Measurements from ENCODE around the gene CHRNA9. TPM values are rescaled to one million over a fixed set of nuclear protein-coding genes. Genes with fewer than 3 reads are reported as not detected.

The CHRNA9 gene
- total and polyA plus RNA-seq, 2 of the 13 experiments (the other 11 are each of a cell fraction or from before 2014, with no cell fraction given) = not detected

- TF ChIP-seq, protein P1, sequence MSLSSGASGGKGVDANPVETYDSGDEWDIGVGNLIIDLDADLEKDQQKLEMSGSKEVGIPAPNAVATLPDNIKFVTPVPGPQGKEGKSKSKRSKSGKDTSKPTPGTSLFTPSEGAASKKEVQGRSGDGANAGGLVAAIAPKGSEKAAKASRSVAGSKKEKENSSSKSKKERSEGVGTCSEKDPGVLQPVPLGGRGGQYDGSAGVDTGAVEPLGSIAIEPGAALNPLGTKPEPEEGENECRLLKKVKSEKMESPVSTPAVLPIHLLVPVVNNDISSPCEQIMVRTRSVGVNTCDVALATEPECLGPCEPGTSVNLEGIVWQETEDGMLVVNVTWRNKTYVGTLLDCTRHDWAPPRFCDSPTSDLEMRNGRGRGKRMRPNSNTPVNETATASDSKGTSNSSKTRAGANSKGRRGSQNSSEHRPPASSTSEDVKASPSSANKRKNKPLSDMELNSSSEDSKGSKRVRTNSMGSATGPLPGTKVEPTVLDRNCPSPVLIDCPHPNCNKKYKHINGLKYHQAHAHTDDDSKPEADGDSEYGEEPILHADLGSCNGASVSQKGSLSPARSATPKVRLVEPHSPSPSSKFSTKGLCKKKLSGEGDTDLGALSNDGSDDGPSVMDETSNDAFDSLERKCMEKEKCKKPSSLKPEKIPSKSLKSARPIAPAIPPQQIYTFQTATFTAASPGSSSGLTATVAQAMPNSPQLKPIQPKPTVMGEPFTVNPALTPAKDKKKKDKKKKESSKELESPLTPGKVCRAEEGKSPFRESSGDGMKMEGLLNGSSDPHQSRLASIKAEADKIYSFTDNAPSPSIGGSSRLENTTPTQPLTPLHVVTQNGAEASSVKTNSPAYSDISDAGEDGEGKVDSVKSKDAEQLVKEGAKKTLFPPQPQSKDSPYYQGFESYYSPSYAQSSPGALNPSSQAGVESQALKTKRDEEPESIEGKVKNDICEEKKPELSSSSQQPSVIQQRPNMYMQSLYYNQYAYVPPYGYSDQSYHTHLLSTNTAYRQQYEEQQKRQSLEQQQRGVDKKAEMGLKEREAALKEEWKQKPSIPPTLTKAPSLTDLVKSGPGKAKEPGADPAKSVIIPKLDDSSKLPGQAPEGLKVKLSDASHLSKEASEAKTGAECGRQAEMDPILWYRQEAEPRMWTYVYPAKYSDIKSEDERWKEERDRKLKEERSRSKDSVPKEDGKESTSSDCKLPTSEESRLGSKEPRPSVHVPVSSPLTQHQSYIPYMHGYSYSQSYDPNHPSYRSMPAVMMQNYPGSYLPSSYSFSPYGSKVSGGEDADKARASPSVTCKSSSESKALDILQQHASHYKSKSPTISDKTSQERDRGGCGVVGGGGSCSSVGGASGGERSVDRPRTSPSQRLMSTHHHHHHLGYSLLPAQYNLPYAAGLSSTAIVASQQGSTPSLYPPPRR (CRISPR knock-in tag; IDR thresholded peaks at IDR 0.05; ENCODE audit: borderline replicate concordance) = no peak
- TF ChIP-seq POGK (CRISPR knock-in tag; conservative IDR thresholded peaks at IDR 0.05) (no peak), RFX1 (IDR thresholded peaks at IDR 0.05) (no peak), PREB (CRISPR knock-in tag; IDR thresholded peaks at IDR 0.05) (no peak), NR2F1 (CRISPR knock-in tag; IDR thresholded peaks at IDR 0.05) (no peak), SMAD3 (CRISPR knock-in tag; IDR thresholded peaks at IDR 0.05) (0 out of 2 replicates have a peak, but pooled peaks have one; percentile 19), FOXO4 (CRISPR knock-in tag; conservative IDR thresholded peaks at IDR 0.05) (no peak), RBM39 (IDR thresholded peaks at IDR 0.05; ENCODE audit: low read depth, low read length, poor library complexity, severe bottlenecking) (no peak), SKIL (CRISPR knock-in tag; IDR thresholded peaks at IDR 0.05; ENCODE audit: borderline replicate concordance) (no peak), ZNF777 (CRISPR knock-in tag; IDR thresholded peaks at IDR 0.05) (no peak), DMTF1 (CRISPR knock-in tag; IDR thresholded peaks at IDR 0.05) (no peak), DMAP1 (CRISPR knock-in tag; IDR thresholded peaks at IDR 0.05) (no peak), RXRB (CRISPR knock-in tag; IDR thresholded peaks at IDR 0.05; ENCODE audit: borderline replicate concordance) (0 out of 2 replicates have a peak, but pooled peaks have one; percentile 14), ZNF235 (CRISPR knock-in tag; IDR thresholded peaks at IDR 0.05; ENCODE audit: borderline replicate concordance) (no peak)
Measured at GRCh38 chr4:40325406-40326019, 9.6 kb upstream of the CHRNA9 start (continued).
